Measurements from ENCODE around the gene CAMK2D.

DNA sequence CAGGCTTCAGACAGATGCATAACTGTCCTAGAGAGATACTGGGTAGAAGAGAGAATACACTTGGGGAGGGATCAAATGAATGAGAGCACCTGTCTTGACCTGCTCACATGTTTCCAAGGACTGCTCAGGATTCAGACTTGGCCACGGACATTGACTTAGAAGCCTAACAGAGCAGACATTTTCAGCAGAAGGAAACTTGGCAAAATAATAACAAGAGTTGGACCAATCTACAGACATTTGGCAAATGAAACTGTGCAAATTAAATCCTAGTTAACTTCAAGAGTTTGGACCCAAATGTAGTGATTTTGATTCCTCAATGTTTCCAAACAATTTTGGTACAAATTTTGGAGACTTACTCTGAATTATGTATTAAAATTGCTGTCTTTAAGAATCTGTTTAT, 223.9 kb downstream of the CAMK2D start:
- TF ChIP-seq, protein P1, sequence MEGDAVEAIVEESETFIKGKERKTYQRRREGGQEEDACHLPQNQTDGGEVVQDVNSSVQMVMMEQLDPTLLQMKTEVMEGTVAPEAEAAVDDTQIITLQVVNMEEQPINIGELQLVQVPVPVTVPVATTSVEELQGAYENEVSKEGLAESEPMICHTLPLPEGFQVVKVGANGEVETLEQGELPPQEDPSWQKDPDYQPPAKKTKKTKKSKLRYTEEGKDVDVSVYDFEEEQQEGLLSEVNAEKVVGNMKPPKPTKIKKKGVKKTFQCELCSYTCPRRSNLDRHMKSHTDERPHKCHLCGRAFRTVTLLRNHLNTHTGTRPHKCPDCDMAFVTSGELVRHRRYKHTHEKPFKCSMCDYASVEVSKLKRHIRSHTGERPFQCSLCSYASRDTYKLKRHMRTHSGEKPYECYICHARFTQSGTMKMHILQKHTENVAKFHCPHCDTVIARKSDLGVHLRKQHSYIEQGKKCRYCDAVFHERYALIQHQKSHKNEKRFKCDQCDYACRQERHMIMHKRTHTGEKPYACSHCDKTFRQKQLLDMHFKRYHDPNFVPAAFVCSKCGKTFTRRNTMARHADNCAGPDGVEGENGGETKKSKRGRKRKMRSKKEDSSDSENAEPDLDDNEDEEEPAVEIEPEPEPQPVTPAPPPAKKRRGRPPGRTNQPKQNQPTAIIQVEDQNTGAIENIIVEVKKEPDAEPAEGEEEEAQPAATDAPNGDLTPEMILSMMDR (conservative IDR thresholded peaks at IDR 0.05; ENCODE audit: low read depth, low read length), result no peak
- TF ChIP-seq EZH2 (IDR thresholded peaks at IDR 0.05; ENCODE audit: low read length, unreplicated experiment), result no peak
- TF ChIP-seq EZH2phosphoT487 (IDR thresholded peaks at IDR 0.05; ENCODE audit: borderline replicate concordance, low read length), result no peak
